ENCODE measurements around the gene FHOD1. TPM values are rescaled to one million over a fixed set of nuclear protein-coding genes. Genes with fewer than 3 reads are reported as not detected.

Gene FHOD1
- total and polyA plus RNA-seq, 2 of the 4 experiments (the other 2 are of a cell fraction) = 13.8 to 64.0 TPM

DNA sequence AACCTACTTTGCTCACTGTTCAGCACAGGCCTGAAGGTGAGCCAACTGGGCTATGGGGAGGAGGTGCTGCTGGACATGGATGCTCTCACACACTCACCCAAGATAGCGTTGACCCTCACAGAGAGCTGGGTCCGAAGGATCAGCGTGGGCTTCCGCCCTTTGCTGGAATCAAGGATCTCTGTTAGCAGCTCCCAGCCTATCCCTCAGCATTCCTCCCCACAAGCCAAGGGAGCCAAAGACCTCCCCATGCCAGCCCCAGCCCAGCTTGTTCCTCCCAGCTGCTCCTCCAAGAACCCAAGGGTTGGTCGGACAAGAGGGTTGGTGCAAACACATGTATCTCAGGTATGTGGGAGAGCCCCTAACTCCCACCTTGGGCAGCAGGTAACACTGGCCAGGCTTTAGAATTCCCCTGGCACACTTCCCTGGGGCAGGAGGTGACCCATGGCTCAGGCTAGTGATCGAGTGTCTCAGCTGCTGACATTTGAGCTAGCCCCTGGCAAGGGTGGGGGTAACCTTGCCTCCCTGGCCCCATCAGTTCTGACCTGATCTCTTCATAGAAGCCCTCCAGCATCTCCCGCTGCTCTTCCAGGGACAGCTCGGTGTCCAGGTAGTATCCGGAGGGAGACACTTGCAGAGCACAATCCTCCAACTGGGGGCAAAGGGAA lies 8.3 kb downstream of the FHOD1 start:
- POLR2A ChIA-PET (ENCODE audit: unreplicated experiment) = no interaction called here
- dilution Hi-C loops (cut with HindIII; ENCODE audit: low sequenced_read_pairs, unreplicated experiment) = no loop called here
- TF ChIP-seq RAD21 (IDR thresholded peaks at IDR 0.05; ENCODE audit: low read length) = no peak
- no peak for TF ChIP-seq MAFK (IDR thresholded peaks at IDR 0.05; ENCODE audit: low read depth, low read length)
- TF ChIP-seq MXI1 (IDR thresholded peaks at IDR 0.05; ENCODE audit: borderline replicate concordance, low read depth, low read length) = no peak
- TF ChIP-seq, protein P1, sequence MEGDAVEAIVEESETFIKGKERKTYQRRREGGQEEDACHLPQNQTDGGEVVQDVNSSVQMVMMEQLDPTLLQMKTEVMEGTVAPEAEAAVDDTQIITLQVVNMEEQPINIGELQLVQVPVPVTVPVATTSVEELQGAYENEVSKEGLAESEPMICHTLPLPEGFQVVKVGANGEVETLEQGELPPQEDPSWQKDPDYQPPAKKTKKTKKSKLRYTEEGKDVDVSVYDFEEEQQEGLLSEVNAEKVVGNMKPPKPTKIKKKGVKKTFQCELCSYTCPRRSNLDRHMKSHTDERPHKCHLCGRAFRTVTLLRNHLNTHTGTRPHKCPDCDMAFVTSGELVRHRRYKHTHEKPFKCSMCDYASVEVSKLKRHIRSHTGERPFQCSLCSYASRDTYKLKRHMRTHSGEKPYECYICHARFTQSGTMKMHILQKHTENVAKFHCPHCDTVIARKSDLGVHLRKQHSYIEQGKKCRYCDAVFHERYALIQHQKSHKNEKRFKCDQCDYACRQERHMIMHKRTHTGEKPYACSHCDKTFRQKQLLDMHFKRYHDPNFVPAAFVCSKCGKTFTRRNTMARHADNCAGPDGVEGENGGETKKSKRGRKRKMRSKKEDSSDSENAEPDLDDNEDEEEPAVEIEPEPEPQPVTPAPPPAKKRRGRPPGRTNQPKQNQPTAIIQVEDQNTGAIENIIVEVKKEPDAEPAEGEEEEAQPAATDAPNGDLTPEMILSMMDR (conservative IDR thresholded peaks at IDR 0.05; ENCODE audit: low read depth, low read length) = no peak
- no peak for TF ChIP-seq BHLHE40 (IDR thresholded peaks at IDR 0.05; ENCODE audit: low read depth, low read length)
- no peak for TF ChIP-seq MAZ (IDR thresholded peaks at IDR 0.05; ENCODE audit: borderline replicate concordance, low read depth, low read length)
- no peak for TF ChIP-seq RCOR1 (IDR thresholded peaks at IDR 0.05; ENCODE audit: insufficient replicate concordance, low read length)
- TF ChIP-seq POLR2A (IDR thresholded peaks at IDR 0.05; ENCODE audit: low read depth, low read length) = no peak
- TF ChIP-seq, protein P2, sequence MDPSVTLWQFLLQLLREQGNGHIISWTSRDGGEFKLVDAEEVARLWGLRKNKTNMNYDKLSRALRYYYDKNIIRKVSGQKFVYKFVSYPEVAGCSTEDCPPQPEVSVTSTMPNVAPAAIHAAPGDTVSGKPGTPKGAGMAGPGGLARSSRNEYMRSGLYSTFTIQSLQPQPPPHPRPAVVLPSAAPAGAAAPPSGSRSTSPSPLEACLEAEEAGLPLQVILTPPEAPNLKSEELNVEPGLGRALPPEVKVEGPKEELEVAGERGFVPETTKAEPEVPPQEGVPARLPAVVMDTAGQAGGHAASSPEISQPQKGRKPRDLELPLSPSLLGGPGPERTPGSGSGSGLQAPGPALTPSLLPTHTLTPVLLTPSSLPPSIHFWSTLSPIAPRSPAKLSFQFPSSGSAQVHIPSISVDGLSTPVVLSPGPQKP (IDR thresholded peaks at IDR 0.05; ENCODE audit: borderline replicate concordance, low read depth, low read length) = no peak
- no peak for TF ChIP-seq FOS (IDR thresholded peaks at IDR 0.05; ENCODE audit: low read depth, low read length)
- TF ChIP-seq RFX5 (IDR thresholded peaks at IDR 0.05; ENCODE audit: low read depth, low read length) = no peak
- no peak for TF ChIP-seq CEBPB (IDR thresholded peaks at IDR 0.05; ENCODE audit: low read depth, low read length)
- TF ChIP-seq, protein P3, sequence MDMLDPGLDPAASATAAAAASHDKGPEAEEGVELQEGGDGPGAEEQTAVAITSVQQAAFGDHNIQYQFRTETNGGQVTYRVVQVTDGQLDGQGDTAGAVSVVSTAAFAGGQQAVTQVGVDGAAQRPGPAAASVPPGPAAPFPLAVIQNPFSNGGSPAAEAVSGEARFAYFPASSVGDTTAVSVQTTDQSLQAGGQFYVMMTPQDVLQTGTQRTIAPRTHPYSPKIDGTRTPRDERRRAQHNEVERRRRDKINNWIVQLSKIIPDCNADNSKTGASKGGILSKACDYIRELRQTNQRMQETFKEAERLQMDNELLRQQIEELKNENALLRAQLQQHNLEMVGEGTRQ (IDR thresholded peaks at IDR 0.05; ENCODE audit: low read depth, low read length) = no peak
- TF ChIP-seq SMC3 (IDR thresholded peaks at IDR 0.05; ENCODE audit: low read depth, low read length) = no peak
- TF ChIP-seq CHD1 (IDR thresholded peaks at IDR 0.05; ENCODE audit: low read depth, low read length) = no peak
- TF ChIP-seq NFE2L2 (IDR thresholded peaks at IDR 0.05; ENCODE audit: low read depth, low read length) = no peak
- DNase-seq = no peak
- Histone ChIP-seq H2BK20ac (ENCODE audit: low read depth, low read length) (no peak overlapping the region), H3K23ac (ENCODE audit: low read depth, low read length) (no peak overlapping the region), H3K4ac (ENCODE audit: low read depth, low read length) (no peak overlapping the region), H4K5ac (ENCODE audit: low read depth, low read length) (no peak overlapping the region), H3K4me2 (ENCODE audit: low read depth, low read length) (no peak overlapping the region), H3K56ac (ENCODE audit: extremely low read depth, insufficient read depth, low read length) (no peak overlapping the region), H2BK5ac (ENCODE audit: low read depth, low read length, poor library complexity, severe bottlenecking) (no peak overlapping the region), H3K27ac (ENCODE audit: insufficient read depth, low read length) (no peak overlapping the region), H4K91ac (ENCODE audit: insufficient read depth, low read depth, low read length) (0 out of 2 replicates have a peak overlapping the region, but pooled peaks have one; percentile 8), H2BK120ac (ENCODE audit: low read depth, low read length) (no peak overlapping the region), H3K14ac (replicated peaks; ENCODE audit: low read depth, low read length) (no peak overlapping the region), H3K18ac (ENCODE audit: low read depth, low read length) (no peak overlapping the region), H3K27me3 (ENCODE audit: control insufficient read depth, insufficient read depth, low read length) (no peaks in the 10 kb centered on the region), H3K79me1 (ENCODE audit: low read depth in 1 of 2, low read length in 2 of 2) (peaks cover 32 to 77% of the 10 kb centered on the region in 2 experiments; a peak in 3 of 4 replicates), H3K9me3 (ENCODE audit: control insufficient read depth, insufficient read depth, low read length) (no peaks in the 10 kb centered on the region), H3K4me1 (ENCODE audit: control insufficient read depth, insufficient read depth, low read length) (peaks cover 27% of the 10 kb centered on the region), H2AFZ (replicated peaks; ENCODE audit: low read length, poor library complexity) (no peak overlapping the region), H3K9me1 (ENCODE audit: insufficient read depth, low read length) (peaks cover 30% of the 10 kb centered on the region), H2AK9ac (replicated peaks; ENCODE audit: low read depth, low read length, poor library complexity) (no peak overlapping the region), H4K20me1 (ENCODE audit: insufficient read depth, low read length) (no peaks in the 10 kb centered on the region; the same call in 1 of the 2 replicates), H3K9ac (ENCODE audit: low read depth, low read length) (no peak overlapping the region), H2BK15ac (ENCODE audit: low read depth, low read length) (no peak overlapping the region), H3K4me3 (ENCODE audit: insufficient read depth, low read depth, low read length) (no peak overlapping the region), H3K36me3 (ENCODE audit: control insufficient read depth, insufficient read depth, low read length) (peaks cover 44% of the 10 kb centered on the region), H2AK5ac (ENCODE audit: low read depth, low read length) (peak overlapping the region; percentile 71; the same call in 1 of the 2 replicates), H4K8ac (ENCODE audit: low read depth in 2 of 2, low read length in 2 of 2) (no peak overlapping the region)
- 100% methylated on average over 3 of the region's 9 CpGs; no CpG with 5 or more reads in 1 of the 2 experiments for WGBS, 2 experiments (ENCODE audit: extremely low coverage in 2 of 2, insufficient read length in 1 of 2)
- no peak for ATAC-seq (ENCODE audit: low read depth)
- intact Hi-C loops (cut with micrococcal nuclease) = no loop called here
- no TSS peak for BruUV-seq (replicated peaks)
- in situ Hi-C loops (cut with MboI; ENCODE audit: low sequenced_read_pairs) = no loop called here
- CTCF ChIA-PET = no interaction called here
